DOHH2 (cell line): ENCODE results near the gene CARD11.

Source experiments
- CTCF ChIP-seq: fragments of 200-600 bp; sonication (generic); IDR thresholded peaks from one replicate; pipeline ENCODE4 v1.5.1; 2014; ENCODE audit warnings: antibody characterized with exemption, mild to moderate bottlenecking, low read depth, low read length; ENCODE audit not compliant: poor library complexity, severe bottlenecking
- EZH2phosphoT487 ChIP-seq: fragments of 200-600 bp; sonication (generic); IDR thresholded peaks from 2 replicates; pipeline ENCODE4 v1.6.1; 2017; ENCODE audit warnings: borderline replicate concordance, mild to moderate bottlenecking, antibody characterized with exemption, low read length, moderate library complexity, mixed read lengths

- no peak for TF ChIP-seq CTCF
- no peak for TF ChIP-seq EZH2phosphoT487
Observed at GRCh38 chr7:2880874-2881533, 162.7 kb downstream of the CARD11 start.
